NAMALWA (cell line): Measurements from ENCODE around the gene RAP1GAP2.
"Not testable (repeated sequence)": the region's sequence is repeated elsewhere in the genome, so short reads cannot be mapped to it uniquely, and the experiment has no call there.

Source experiments
- DNase-seq: peaks from one replicate; pipeline ENCODE4 v3.0.0-alpha.2; 2015; ENCODE audit warnings: low spot score

RAP1GAP2 gene

GRCh38 chr17:2796164-2797125 is at the start of gene RAP1GAP2:
TSS of gene RAP1GAP2 (plus strand) at chr17:2796438. CDS start at chr17:2796528, 90 bp downstream.
- no peak for DNase-seq

GRCh38 chr17:2749058-2749783 is 47.0 kb upstream of the RAP1GAP2 start, which contains the start of gene CCDC92B:
TSS of gene CCDC92B (minus strand) at chr17:2749652. CDS start at chr17:2735145, 14,507 bp downstream.
- DNase-seq = no peak

- no peak for DNase-seq
Measured at GRCh38 chr17:2749784-2750181, 46.5 kb upstream of the RAP1GAP2 start.

GRCh38 chr17:2750721-2751120 is 45.5 kb upstream of the RAP1GAP2 start:
- DNase-seq = no peak

- no peak for DNase-seq
Measured at GRCh38 chr17:2751491-2751890, 44.7 kb upstream of the RAP1GAP2 start.

- DNase-seq = no peak
Measured at GRCh38 chr17:2755891-2756724, 40.1 kb upstream of the RAP1GAP2 start.

GRCh38 chr17:2758870-2759269 is 37.4 kb upstream of the RAP1GAP2 start:
- no peak for DNase-seq

- no peak for DNase-seq
Measured at GRCh38 chr17:2770129-2770528, 26.1 kb upstream of the RAP1GAP2 start.

GRCh38 chr17:2775206-2775605 is 21.0 kb upstream of the RAP1GAP2 start:
- DNase-seq = no peak

GRCh38 chr17:2776589-2777241 is 19.5 kb upstream of the RAP1GAP2 start:
- no peak for DNase-seq

GRCh38 chr17:2777242-2777867 is 18.9 kb upstream of the RAP1GAP2 start:
- no peak for DNase-seq

- DNase-seq = no peak
Measured at GRCh38 chr17:2778489-2778888, 17.7 kb upstream of the RAP1GAP2 start.

- no peak for DNase-seq
Measured at GRCh38 chr17:2779545-2779944, 16.7 kb upstream of the RAP1GAP2 start.

GRCh38 chr17:2780256-2780655 is 16.0 kb upstream of the RAP1GAP2 start:
- DNase-seq = no peak

GRCh38 chr17:2780931-2781454 is 15.2 kb upstream of the RAP1GAP2 start:
- DNase-seq = no peak

GRCh38 chr17:2781598-2781997 is 14.6 kb upstream of the RAP1GAP2 start:
- DNase-seq = not testable (repeated sequence)

GRCh38 chr17:2782055-2782454 is 14.2 kb upstream of the RAP1GAP2 start:
- no peak for DNase-seq

- DNase-seq = no peak
Measured at GRCh38 chr17:2783310-2784030, 12.8 kb upstream of the RAP1GAP2 start.

- no peak for DNase-seq
Measured at GRCh38 chr17:2784864-2785263, 11.4 kb upstream of the RAP1GAP2 start.

- DNase-seq = not testable (repeated sequence)
Measured at GRCh38 chr17:2785376-2785775, 10.9 kb upstream of the RAP1GAP2 start.
